Measurements from ENCODE around the gene NAALADL2.
A peak's percentile ranks its signal among the peaks of the same experiment; 100 is the strongest.
"Not testable (repeated sequence)": the region's sequence is repeated elsewhere in the genome, so short reads cannot be mapped to it uniquely, and the experiment has no call there.

Gene NAALADL2

GRCh38 chr3:175416600-175416999, 557.5 kb downstream of the NAALADL2 start:
- Histone ChIP-seq H2BK120ac (ENCODE audit: low read depth, low read length) (no peak overlapping the region), H3K18ac (ENCODE audit: low read length) (no peak overlapping the region), H3K4me1 (ENCODE audit: control insufficient read depth, low read depth, low read length) (no peaks in the 10 kb centered on the region), H3K56ac (ENCODE audit: low read length) (no peak overlapping the region), H2BK15ac (replicated peaks; ENCODE audit: low read depth) (no peak overlapping the region), H3K4me3 (ENCODE audit: low read length) (no peak overlapping the region), H3K23ac (ENCODE audit: low read length) (no peak overlapping the region), H3K4ac (ENCODE audit: low read depth, low read length) (no peak overlapping the region), H3K79me2 (ENCODE audit: control insufficient read depth, insufficient read depth, low read length) (no peaks in the 10 kb centered on the region), H2AK5ac (ENCODE audit: low read length) (no peak overlapping the region), H3K9ac (ENCODE audit: low read length) (no peak overlapping the region), H3K4me2 (ENCODE audit: low read length) (no peak overlapping the region), H3K27me3 (ENCODE audit: insufficient read depth, low read length, poor library complexity) (no peaks in the 10 kb centered on the region), H3K36me3 (ENCODE audit: control insufficient read depth, insufficient read depth, low read length) (no peaks in the 10 kb centered on the region), H2BK5ac (ENCODE audit: low read length) (no peak overlapping the region), H3K79me1 (ENCODE audit: low read length) (no peaks in the 10 kb centered on the region), H3K27ac (ENCODE audit: low read depth, low read length) (no peak overlapping the region), H4K5ac (ENCODE audit: low read length) (no peak overlapping the region), H4K8ac (ENCODE audit: low read depth, low read length) (no peak overlapping the region)
- WGBS (ENCODE audit: extremely low coverage, insufficient coverage, low lambda C conversion rate) = 100% methylated on average over 1 of the region's 2 CpGs
- no peak for DNase-seq

GRCh38 chr3:175417426-175417825, 558.3 kb downstream of the NAALADL2 start:
- H3K4me2 ChIP-seq (ENCODE audit: low read length) = no peak overlapping the region
- H3K4ac ChIP-seq (ENCODE audit: low read depth, low read length) = no peak overlapping the region
- H2BK120ac ChIP-seq (ENCODE audit: low read depth, low read length) = no peak overlapping the region
- no peaks in the 10 kb centered on the region for H3K79me1 ChIP-seq (ENCODE audit: low read length)
- no peaks in the 10 kb centered on the region for H3K4me1 ChIP-seq (ENCODE audit: control insufficient read depth, low read depth, low read length)
- H2BK15ac ChIP-seq (replicated peaks; ENCODE audit: low read depth) = no peak overlapping the region
- no CpG with 5 or more reads among the region's 1 CpG for WGBS (ENCODE audit: extremely low coverage, insufficient coverage, low lambda C conversion rate)
- no peak overlapping the region for H3K4me3 ChIP-seq (ENCODE audit: low read length)
- no peak overlapping the region for H3K18ac ChIP-seq (ENCODE audit: low read length)
- no peak overlapping the region for H3K27ac ChIP-seq (ENCODE audit: low read depth, low read length)
- H2BK5ac ChIP-seq (ENCODE audit: low read length) = no peak overlapping the region
- no peak overlapping the region for H2AK5ac ChIP-seq (ENCODE audit: low read length)
- no peaks in the 10 kb centered on the region for H3K36me3 ChIP-seq (ENCODE audit: control insufficient read depth, insufficient read depth, low read length)
- no peak overlapping the region for H4K5ac ChIP-seq (ENCODE audit: low read length)
- no peak overlapping the region for H3K56ac ChIP-seq (ENCODE audit: low read length)
- H3K79me2 ChIP-seq (ENCODE audit: control insufficient read depth, insufficient read depth, low read length) = no peaks in the 10 kb centered on the region
- no peak overlapping the region for H3K23ac ChIP-seq (ENCODE audit: low read length)
- no peak overlapping the region for H4K8ac ChIP-seq (ENCODE audit: low read depth, low read length)
- no peaks in the 10 kb centered on the region for H3K27me3 ChIP-seq (ENCODE audit: insufficient read depth, low read length, poor library complexity)
- DNase-seq = no peak
- H3K9ac ChIP-seq (ENCODE audit: low read length) = no peak overlapping the region

GRCh38 chr3:175421902-175422301, 562.8 kb downstream of the NAALADL2 start:
- Histone ChIP-seq H2BK120ac (ENCODE audit: low read depth, low read length) (no peak overlapping the region), H3K4me2 (ENCODE audit: low read length) (no peak overlapping the region), H3K27me3 (ENCODE audit: insufficient read depth, low read length, poor library complexity) (no peaks in the 10 kb centered on the region), H2BK15ac (replicated peaks; ENCODE audit: low read depth) (no peak overlapping the region), H3K18ac (ENCODE audit: low read length) (no peak overlapping the region), H3K4me1 (ENCODE audit: control insufficient read depth, low read depth, low read length) (no peaks in the 10 kb centered on the region), H4K5ac (ENCODE audit: low read length) (no peak overlapping the region), H3K4ac (ENCODE audit: low read depth, low read length) (no peak overlapping the region), H3K27ac (ENCODE audit: low read depth, low read length) (no peak overlapping the region), H3K79me1 (ENCODE audit: low read length) (no peaks in the 10 kb centered on the region), H3K23ac (ENCODE audit: low read length) (no peak overlapping the region), H2AK5ac (ENCODE audit: low read length) (no peak overlapping the region), H3K4me3 (ENCODE audit: low read length) (no peak overlapping the region), H3K79me2 (ENCODE audit: control insufficient read depth, insufficient read depth, low read length) (no peaks in the 10 kb centered on the region), H3K9ac (ENCODE audit: low read length) (no peak overlapping the region), H3K56ac (ENCODE audit: low read length) (no peak overlapping the region), H2BK5ac (ENCODE audit: low read length) (no peak overlapping the region), H4K8ac (ENCODE audit: low read depth, low read length) (no peak overlapping the region), H3K36me3 (ENCODE audit: control insufficient read depth, insufficient read depth, low read length) (no peaks in the 10 kb centered on the region)
- WGBS (ENCODE audit: extremely low coverage, insufficient coverage, low lambda C conversion rate) = no CpG with 5 or more reads among the region's 2 CpGs
- DNase-seq = no peak

- no peak overlapping the region for H2BK5ac ChIP-seq (ENCODE audit: low read length)
- H2AK5ac ChIP-seq (ENCODE audit: low read length) = no peak overlapping the region
- H3K18ac ChIP-seq (ENCODE audit: low read length) = no peak overlapping the region
- H3K79me1 ChIP-seq (ENCODE audit: low read length) = no peaks in the 10 kb centered on the region
- no peaks in the 10 kb centered on the region for H3K79me2 ChIP-seq (ENCODE audit: control insufficient read depth, insufficient read depth, low read length)
- H3K56ac ChIP-seq (ENCODE audit: low read length) = no peak overlapping the region
- H3K9ac ChIP-seq (ENCODE audit: low read length) = no peak overlapping the region
- H3K27ac ChIP-seq (ENCODE audit: low read depth, low read length) = no peak overlapping the region
- no peaks in the 10 kb centered on the region for H3K27me3 ChIP-seq (ENCODE audit: insufficient read depth, low read length, poor library complexity)
- H3K4ac ChIP-seq (ENCODE audit: low read depth, low read length) = no peak overlapping the region
- H2BK120ac ChIP-seq (ENCODE audit: low read depth, low read length) = no peak overlapping the region
- H2BK15ac ChIP-seq (replicated peaks; ENCODE audit: low read depth) = no peak overlapping the region
- H3K4me3 ChIP-seq (ENCODE audit: low read length) = no peak overlapping the region
- no peak overlapping the region for H3K23ac ChIP-seq (ENCODE audit: low read length)
- DNase-seq = peak; percentile 16
- H4K5ac ChIP-seq (ENCODE audit: low read length) = no peak overlapping the region
- H4K8ac ChIP-seq (ENCODE audit: low read depth, low read length) = no peak overlapping the region
- no peaks in the 10 kb centered on the region for H3K4me1 ChIP-seq (ENCODE audit: control insufficient read depth, low read depth, low read length)
- WGBS (ENCODE audit: extremely low coverage, insufficient coverage, low lambda C conversion rate) = no CpG with 5 or more reads among the region's 2 CpGs
- H3K4me2 ChIP-seq (ENCODE audit: low read length) = no peak overlapping the region
- no peaks in the 10 kb centered on the region for H3K36me3 ChIP-seq (ENCODE audit: control insufficient read depth, insufficient read depth, low read length)
Measured at GRCh38 chr3:175422744-175423143, 563.6 kb downstream of the NAALADL2 start.

GRCh38 chr3:175423848-175424247, 564.7 kb downstream of the NAALADL2 start:
- H3K27ac ChIP-seq (ENCODE audit: low read depth, low read length); H3K79me2 ChIP-seq (ENCODE audit: control insufficient read depth, insufficient read depth, low read length); H3K4me1 ChIP-seq (ENCODE audit: control insufficient read depth, low read depth, low read length); H3K4me2 ChIP-seq (ENCODE audit: low read length); H4K5ac ChIP-seq (ENCODE audit: low read length); H3K36me3 ChIP-seq (ENCODE audit: control insufficient read depth, insufficient read depth, low read length); H3K79me1 ChIP-seq (ENCODE audit: low read length); H2BK5ac ChIP-seq (ENCODE audit: low read length); H3K18ac ChIP-seq (ENCODE audit: low read length); H3K4me3 ChIP-seq (ENCODE audit: low read length); H3K4ac ChIP-seq (ENCODE audit: low read depth, low read length); H3K56ac ChIP-seq (ENCODE audit: low read length); H3K27me3 ChIP-seq (ENCODE audit: insufficient read depth, low read length, poor library complexity); DNase-seq; H2AK5ac ChIP-seq (ENCODE audit: low read length); H4K8ac ChIP-seq (ENCODE audit: low read depth, low read length); H3K23ac ChIP-seq (ENCODE audit: low read length); H3K9ac ChIP-seq (ENCODE audit: low read length); H2BK15ac ChIP-seq (replicated peaks; ENCODE audit: low read depth); H2BK120ac ChIP-seq (ENCODE audit: low read depth, low read length): not testable (repeated sequence)
- WGBS (ENCODE audit: extremely low coverage, insufficient coverage, low lambda C conversion rate) = no CpG with 5 or more reads among the region's 2 CpGs

GRCh38 chr3:175426805-175427204, 567.7 kb downstream of the NAALADL2 start:
- WGBS (ENCODE audit: extremely low coverage, insufficient coverage, low lambda C conversion rate) = no CpG with 5 or more reads among the region's 5 CpGs
- no peaks in the 10 kb centered on the region for H3K79me2 ChIP-seq (ENCODE audit: control insufficient read depth, insufficient read depth, low read length)
- no peak overlapping the region for H2BK5ac ChIP-seq (ENCODE audit: low read length)
- H3K4me3 ChIP-seq (ENCODE audit: low read length) = no peak overlapping the region
- no peak overlapping the region for H3K4ac ChIP-seq (ENCODE audit: low read depth, low read length)
- no peak overlapping the region for H3K9ac ChIP-seq (ENCODE audit: low read length)
- peak overlapping the region; percentile 28 for H2BK120ac ChIP-seq (ENCODE audit: low read depth, low read length)
- H4K8ac ChIP-seq (ENCODE audit: low read depth, low read length) = no peak overlapping the region
- H4K5ac ChIP-seq (ENCODE audit: low read length) = no peak overlapping the region
- H3K27me3 ChIP-seq (ENCODE audit: insufficient read depth, low read length, poor library complexity) = no peaks in the 10 kb centered on the region
- H3K18ac ChIP-seq (ENCODE audit: low read length) = no peak overlapping the region
- no peak for DNase-seq
- H3K4me1 ChIP-seq (ENCODE audit: control insufficient read depth, low read depth, low read length) = no peaks in the 10 kb centered on the region
- no peak overlapping the region for H2AK5ac ChIP-seq (ENCODE audit: low read length)
- no peaks in the 10 kb centered on the region for H3K36me3 ChIP-seq (ENCODE audit: control insufficient read depth, insufficient read depth, low read length)
- H3K27ac ChIP-seq (ENCODE audit: low read depth, low read length) = no peak overlapping the region
- H3K23ac ChIP-seq (ENCODE audit: low read length) = no peak overlapping the region
- H3K79me1 ChIP-seq (ENCODE audit: low read length) = no peaks in the 10 kb centered on the region
- H3K4me2 ChIP-seq (ENCODE audit: low read length) = no peak overlapping the region
- H3K56ac ChIP-seq (ENCODE audit: low read length) = no peak overlapping the region
- H2BK15ac ChIP-seq (replicated peaks; ENCODE audit: low read depth) = no peak overlapping the region

Data from mesendoderm (in vitro differentiated cells).